ENCODE measurements around the gene NINJ1. TPM values are rescaled to one million over a fixed set of nuclear protein-coding genes. Genes with fewer than 3 reads are reported as not detected.
"Not testable (repeated sequence)": the region's sequence is repeated elsewhere in the genome, so short reads cannot be mapped to it uniquely, and the experiment has no call there.

NINJ1 gene
- total RNA-seq, 6 experiments from 2014 or later, result 35.6 to 103 (median 65.1) TPM

DNA sequence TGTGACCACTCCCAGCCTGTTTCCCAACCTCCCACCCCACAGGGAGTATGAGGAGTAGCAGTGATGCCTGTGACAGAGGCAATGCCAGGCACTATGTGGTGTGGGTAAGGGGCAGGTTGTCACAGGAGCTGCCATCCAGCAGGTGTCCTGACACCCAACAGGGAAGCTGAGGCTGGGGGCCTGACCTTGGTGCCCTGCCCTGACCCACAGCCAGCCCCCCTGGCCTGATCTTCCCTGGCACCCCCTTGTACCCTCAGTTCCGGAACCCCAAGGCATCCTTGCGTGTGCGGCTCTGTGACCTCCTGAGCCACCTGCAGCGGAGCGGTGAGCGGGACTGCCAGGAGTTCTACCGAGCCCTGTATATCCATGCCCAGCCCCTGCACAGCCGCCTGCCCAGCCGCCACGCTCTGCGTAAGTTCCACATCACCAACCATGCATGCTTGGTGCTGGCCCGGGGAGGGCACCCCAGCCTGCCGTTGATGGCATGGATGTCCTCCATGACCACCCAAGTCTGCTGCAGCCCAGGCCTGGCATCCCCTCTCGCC is 23.7 kb downstream of the NINJ1 start:
- WGBS (ENCODE audit: insufficient coverage, low coverage, low lambda C conversion rate, missing lambda C conversion rate), result no CpG with 5 or more reads among the region's 14 CpGs

DNA sequence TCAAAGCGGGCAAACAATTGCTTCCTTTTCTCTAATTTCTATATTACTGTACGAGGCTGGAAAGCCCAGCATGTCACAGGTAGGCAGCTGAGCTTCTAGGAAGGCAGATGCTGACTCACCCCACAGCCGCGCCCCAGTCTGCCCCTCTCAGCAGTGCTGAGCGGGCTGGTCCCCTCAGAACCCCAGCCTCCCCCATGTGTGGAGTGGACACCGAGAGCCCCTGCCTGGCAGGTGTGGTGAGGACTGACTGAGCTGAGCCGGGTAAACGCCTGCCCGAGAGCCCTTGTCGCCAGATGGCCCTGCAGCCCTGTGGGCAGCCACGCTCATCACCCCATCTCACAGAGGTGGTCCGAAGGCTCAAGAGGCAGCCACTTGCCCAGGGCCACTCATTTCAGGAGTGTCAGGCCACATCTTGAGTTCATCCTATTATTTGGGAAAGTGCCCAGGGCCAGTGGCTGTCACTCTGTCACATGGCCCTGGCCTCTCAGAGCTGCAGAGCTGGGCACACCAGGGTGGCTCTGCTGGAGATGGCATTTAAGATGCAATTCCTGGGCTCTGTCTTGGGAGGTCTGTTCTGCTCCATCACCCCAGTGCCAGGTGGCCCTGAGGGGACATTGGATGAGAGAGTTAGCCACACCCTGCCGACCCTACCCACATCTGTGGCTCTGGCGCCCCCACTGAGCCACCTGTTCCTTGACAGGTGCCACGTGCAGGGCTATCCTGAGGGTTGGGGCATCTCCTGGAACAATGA is 25.6 kb downstream of the NINJ1 start:
- no peaks in the 10 kb centered on the region for H3K4me1 ChIP-seq
- WGBS (ENCODE audit: insufficient coverage, low coverage, low lambda C conversion rate, missing lambda C conversion rate), result 69% methylated on average over 4 of the region's 15 CpGs
- H3K4me3 ChIP-seq, result no peak overlapping the region
- no peaks in the 10 kb centered on the region for H3K27me3 ChIP-seq
- H3K9me3 ChIP-seq, result no peaks in the 10 kb centered on the region
- no peak overlapping the region for H3K27ac ChIP-seq
- H3K36me3 ChIP-seq, result peaks cover 0 to 5% (median 0%) of the 10 kb centered on the region in 4 donors
- ATAC-seq (no peak), DNase-seq (peak; percentile 26 to 54 (median 49))
- no peak for TF ChIP-seq POLR2A (IDR thresholded peaks at IDR 0.05)
- intact Hi-C loops (cut with DNase I), result no loop called here

More for the DNA sequence above, 23.7 kb downstream of the NINJ1 start:
- DNase-seq (peak; percentile 22 to 58 (median 46)), ATAC-seq (no peak)
- Histone ChIP-seq H3K27ac (no peak overlapping the region), H3K4me1 (no peaks in the 10 kb centered on the region), H3K27me3 (no peaks in the 10 kb centered on the region), H3K4me3 (no peak overlapping the region), H3K36me3 (peaks cover 0 to 5% (median 0%) of the 10 kb centered on the region in 4 donors), H3K9me3 (no peaks in the 10 kb centered on the region)
- no peak for TF ChIP-seq POLR2A (IDR thresholded peaks at IDR 0.05)
- TF ChIP-seq, protein P1, sequence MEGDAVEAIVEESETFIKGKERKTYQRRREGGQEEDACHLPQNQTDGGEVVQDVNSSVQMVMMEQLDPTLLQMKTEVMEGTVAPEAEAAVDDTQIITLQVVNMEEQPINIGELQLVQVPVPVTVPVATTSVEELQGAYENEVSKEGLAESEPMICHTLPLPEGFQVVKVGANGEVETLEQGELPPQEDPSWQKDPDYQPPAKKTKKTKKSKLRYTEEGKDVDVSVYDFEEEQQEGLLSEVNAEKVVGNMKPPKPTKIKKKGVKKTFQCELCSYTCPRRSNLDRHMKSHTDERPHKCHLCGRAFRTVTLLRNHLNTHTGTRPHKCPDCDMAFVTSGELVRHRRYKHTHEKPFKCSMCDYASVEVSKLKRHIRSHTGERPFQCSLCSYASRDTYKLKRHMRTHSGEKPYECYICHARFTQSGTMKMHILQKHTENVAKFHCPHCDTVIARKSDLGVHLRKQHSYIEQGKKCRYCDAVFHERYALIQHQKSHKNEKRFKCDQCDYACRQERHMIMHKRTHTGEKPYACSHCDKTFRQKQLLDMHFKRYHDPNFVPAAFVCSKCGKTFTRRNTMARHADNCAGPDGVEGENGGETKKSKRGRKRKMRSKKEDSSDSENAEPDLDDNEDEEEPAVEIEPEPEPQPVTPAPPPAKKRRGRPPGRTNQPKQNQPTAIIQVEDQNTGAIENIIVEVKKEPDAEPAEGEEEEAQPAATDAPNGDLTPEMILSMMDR (IDR thresholded peaks at IDR 0.05), result no peak
- intact Hi-C loops (cut with DNase I), result loop anchor here (5.0 to 10.0 kb wide), 2 partner anchors 192 to 194 kb away; no protein-coding TSS in a partner anchor

DNA sequence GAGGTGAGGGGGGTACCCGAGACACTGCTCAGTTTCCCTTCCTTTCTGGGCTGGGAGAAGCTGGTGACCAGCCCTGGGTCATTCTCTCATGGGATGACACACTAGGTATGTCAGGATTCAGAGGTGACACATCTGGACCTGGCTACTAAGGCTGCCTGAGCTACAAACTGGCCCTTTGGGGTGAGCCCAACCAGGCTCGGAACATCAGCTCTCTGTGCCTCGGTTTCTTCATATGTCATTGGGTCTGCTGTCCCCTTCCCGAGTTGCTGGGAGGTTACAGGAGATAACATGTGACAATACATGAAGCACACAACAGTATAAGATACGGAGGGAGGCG is 26.3 kb downstream of the NINJ1 start:
- 80% methylated on average over 2 of the region's 6 CpGs for WGBS (ENCODE audit: insufficient coverage, low coverage, low lambda C conversion rate, missing lambda C conversion rate)
- no peaks in the 10 kb centered on the region for H3K27me3 ChIP-seq
- TF ChIP-seq, protein P1 (IDR thresholded peaks at IDR 0.05), result no peak
- no peak for TF ChIP-seq POLR2A (IDR thresholded peaks at IDR 0.05)
- H3K4me3 ChIP-seq, result no peak overlapping the region
- intact Hi-C loops (cut with DNase I), result no loop called here
- ATAC-seq, result no peak
- peak in 1 of 3 donors; percentile 37 for DNase-seq
- H3K36me3 ChIP-seq, result peaks cover 0 to 5% (median 0%) of the 10 kb centered on the region in 4 donors
- no peaks in the 10 kb centered on the region for H3K4me1 ChIP-seq
- no peak overlapping the region for H3K27ac ChIP-seq
- H3K9me3 ChIP-seq, result no peaks in the 10 kb centered on the region

DNA sequence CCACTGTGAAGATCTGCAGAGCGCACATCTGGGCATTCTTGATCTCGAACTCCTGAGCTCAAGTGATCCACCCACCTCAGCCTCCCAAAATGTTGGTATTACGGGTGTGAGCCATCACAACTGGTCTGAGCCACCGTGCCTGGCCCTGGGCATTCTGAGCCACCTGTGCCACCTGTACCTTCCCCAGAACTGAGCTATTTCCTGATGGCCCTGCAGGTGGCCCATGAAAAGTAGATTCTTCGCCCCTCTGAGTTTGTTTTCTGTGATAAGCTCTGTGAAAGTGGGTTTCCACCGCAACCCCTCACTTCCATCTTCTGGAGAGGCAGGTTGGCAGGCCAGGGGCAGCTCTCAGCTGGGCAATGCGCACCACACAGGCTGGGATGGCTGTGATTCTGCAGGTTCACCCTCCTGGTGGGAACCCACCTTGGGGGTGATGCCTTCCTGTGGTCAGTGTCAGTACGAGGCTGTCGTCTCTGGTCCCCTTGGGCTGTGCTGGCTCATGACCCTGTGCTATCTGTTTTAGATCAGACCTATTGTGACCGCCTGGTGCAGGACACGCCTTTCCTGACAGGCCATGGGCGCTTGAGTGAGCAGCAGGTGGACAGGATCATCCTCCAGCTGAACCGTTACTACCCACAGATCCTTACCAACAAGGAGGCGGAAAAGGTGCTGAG is 26.8 kb downstream of the NINJ1 start:
- intact Hi-C loops (cut with DNase I), result no loop called here
- no peak for ATAC-seq
- TF ChIP-seq POLR2A (IDR thresholded peaks at IDR 0.05), result no peak
- TF ChIP-seq, protein P1 (IDR thresholded peaks at IDR 0.05), result no peak
- Histone ChIP-seq H3K4me3 (no peak overlapping the region), H3K27me3 (no peaks in the 10 kb centered on the region), H3K4me1 (no peaks in the 10 kb centered on the region), H3K36me3 (peaks cover 0 to 5% (median 0%) of the 10 kb centered on the region in 4 donors), H3K27ac (no peak overlapping the region), H3K9me3 (no peaks in the 10 kb centered on the region)
- peak in 2 of 3 donors; percentile 37 to 43 for DNase-seq
- 50% methylated on average over 1 of the region's 14 CpGs for WGBS (ENCODE audit: insufficient coverage, low coverage, low lambda C conversion rate, missing lambda C conversion rate)

DNA sequence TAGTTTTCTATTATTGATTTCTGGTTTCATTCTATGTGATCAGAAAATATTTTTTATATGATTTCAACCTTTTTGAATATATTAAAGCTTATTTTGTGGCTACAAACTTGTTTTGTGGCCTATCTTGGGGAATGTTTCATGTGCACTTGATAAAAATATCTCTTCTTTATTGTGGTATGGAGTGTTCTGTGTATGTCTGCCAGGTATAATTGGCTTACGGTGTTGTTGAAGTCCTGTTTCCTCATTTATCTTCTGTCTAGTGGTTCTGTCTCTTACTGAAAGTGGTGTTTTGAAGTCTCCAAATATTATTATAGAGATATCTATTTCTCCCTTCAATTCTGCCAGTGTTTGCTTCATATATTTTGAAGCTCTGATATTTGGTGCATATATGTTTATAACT is 28.4 kb downstream of the NINJ1 start:
- Histone ChIP-seq H3K4me3 (no peak overlapping the region), H3K27ac (no peak overlapping the region), H3K36me3 (peaks cover 0 to 5% (median 0%) of the 10 kb centered on the region in 4 donors), H3K9me3 (no peaks in the 10 kb centered on the region), H3K4me1 (no peaks in the 10 kb centered on the region), H3K27me3 (no peaks in the 10 kb centered on the region)
- ATAC-seq (no peak), DNase-seq (no peak)
- TF ChIP-seq POLR2A (IDR thresholded peaks at IDR 0.05), result no peak
- TF ChIP-seq, protein P1 (IDR thresholded peaks at IDR 0.05), result no peak
- intact Hi-C loops (cut with DNase I), result no loop called here
- WGBS (ENCODE audit: insufficient coverage, low coverage, low lambda C conversion rate, missing lambda C conversion rate), result 85% methylated on average over 1 of the region's 1 CpG

DNA sequence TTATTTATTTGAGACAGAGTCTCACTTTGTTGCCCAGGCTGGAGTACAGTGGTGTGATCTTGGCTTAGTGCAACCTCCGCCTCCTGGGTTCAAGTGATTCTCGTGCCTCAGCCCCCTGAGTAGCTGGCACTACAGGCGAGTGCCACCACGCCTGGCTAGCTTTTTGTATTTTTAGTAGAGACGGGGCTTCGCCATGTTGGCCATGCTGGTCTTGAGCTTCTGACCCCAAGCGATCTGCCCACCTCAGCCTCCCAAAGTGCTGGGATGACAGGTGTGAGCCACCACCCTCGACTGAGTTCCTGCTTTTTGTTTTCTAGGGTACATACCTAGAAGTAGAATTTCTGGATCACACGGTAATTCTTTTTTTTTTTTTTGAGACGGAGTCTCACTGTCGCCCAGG is 33.0 kb downstream of the NINJ1 start:
- WGBS (ENCODE audit: insufficient coverage, low coverage, low lambda C conversion rate, missing lambda C conversion rate), result 96% methylated on average over 7 of the region's 11 CpGs
- H3K9me3 ChIP-seq; H3K36me3 ChIP-seq; H3K4me3 ChIP-seq; intact Hi-C loops (cut with DNase I); H3K4me1 ChIP-seq; ATAC-seq; H3K27me3 ChIP-seq; H3K27ac ChIP-seq: not testable (repeated sequence)
- DNase-seq, result peak in 2 of 3 donors; percentile 8 to 28
